NCI-H1092 treated with DMSO at 0.1 percent for 48 hours (cell line): ENCODE measurements around the gene S100PBP.

Experiments
- DNase-seq: peaks from one replicate; lab custom pipeline; 2025; lab: John Stamatoyannopoulos, UW

S100PBP gene

GRCh38 chr1:32828341-32828740 lies 10.9 kb downstream of the S100PBP start:
- DNase-seq: no peak

GRCh38 chr1:32830092-32830852 lies 12.8 kb downstream of the S100PBP start:
- DNase-seq: no peak

- DNase-seq: no peak
Observed at GRCh38 chr1:32831878-32832277, 14.4 kb downstream of the S100PBP start.

GRCh38 chr1:32848354-32849063 lies 31.1 kb downstream of the S100PBP start:
- no peak for DNase-seq

- DNase-seq: no peak
Observed at GRCh38 chr1:32855861-32856617, 38.6 kb downstream of the S100PBP start.

GRCh38 chr1:32858136-32858535 lies 40.7 kb downstream of the S100PBP start:
- no peak for DNase-seq

GRCh38 chr1:32858791-32859190 lies 41.3 kb downstream of the S100PBP start:
- DNase-seq: no peak

- no peak for DNase-seq
Observed at GRCh38 chr1:32859915-32860314, 42.5 kb downstream of the S100PBP start.

- DNase-seq: no peak
Observed at GRCh38 chr1:32860566-32860965, 43.1 kb downstream of the S100PBP start.

GRCh38 chr1:32861904-32862695 lies 44.6 kb downstream of the S100PBP start:
- no peak for DNase-seq

- DNase-seq: no peak
Observed at GRCh38 chr1:32863218-32863880, 45.9 kb downstream of the S100PBP start.

- DNase-seq: no peak
Observed at GRCh38 chr1:32863881-32864245, 46.4 kb downstream of the S100PBP start.

- DNase-seq: no peak
Observed at GRCh38 chr1:32864375-32865019, 47.0 kb downstream of the S100PBP start.

GRCh38 chr1:32865639-32866405 lies 48.4 kb downstream of the S100PBP start:
- no peak for DNase-seq

- DNase-seq: no peak
Observed at GRCh38 chr1:32867151-32867550, 49.7 kb downstream of the S100PBP start.

GRCh38 chr1:32867671-32868070 lies 50.2 kb downstream of the S100PBP start:
- DNase-seq: no peak

- no peak for DNase-seq
Observed at GRCh38 chr1:32868085-32868484, 50.6 kb downstream of the S100PBP start.

- DNase-seq: no peak
Observed at GRCh38 chr1:32868806-32869455, 51.5 kb downstream of the S100PBP start.

- DNase-seq: peak; percentile 41
Observed at GRCh38 chr1:32869923-32870614, 52.6 kb downstream of the S100PBP start.
